ENCODE data around the gene DAPK2. TPM values are rescaled to one million over a fixed set of nuclear protein-coding genes. Genes with fewer than 3 reads are reported as not detected.

Gene DAPK2
- total and polyA plus RNA-seq, 12 donors: 20.8 to 62.6 (median 38.5) TPM

DNA sequence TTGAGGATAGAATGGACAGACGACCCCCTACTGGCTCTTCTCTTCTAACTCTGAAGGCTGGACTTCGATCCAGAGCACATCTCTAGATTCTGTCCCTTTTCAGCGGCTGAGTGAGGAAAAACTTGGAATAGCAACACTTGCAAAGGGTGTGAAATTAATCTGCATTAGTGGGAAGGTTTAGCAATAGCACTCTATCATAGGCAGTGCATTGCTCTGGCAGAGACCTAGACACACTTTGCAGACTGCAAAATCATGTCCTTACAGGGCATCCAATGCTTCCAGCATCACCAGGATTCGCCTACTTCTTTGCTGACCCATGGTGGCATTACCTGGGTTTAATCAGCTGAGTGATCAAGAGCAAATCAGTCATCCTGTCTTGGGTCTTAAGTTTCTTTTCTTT, 43.1 kb downstream of the DAPK2 start:
- H3K27ac ChIP-seq: peak overlapping the region in 3 of 10 donors; percentile 26 to 39 (median 38)
- no peak overlapping the region for H3K4me3 ChIP-seq
- DNase-seq (no peak), ATAC-seq (peak in 2 of 8 donors; percentile 44 to 53)
- no peaks in the 10 kb centered on the region for H3K27me3 ChIP-seq
- H3K4me1 ChIP-seq: peaks cover 15 to 64% (median 54%) of the 10 kb centered on the region in 9 donors
- intact Hi-C loops (cut with DNase I): no loop called here
- H3K36me3 ChIP-seq: no peaks in the 10 kb centered on the region
- TF ChIP-seq, protein P1, sequence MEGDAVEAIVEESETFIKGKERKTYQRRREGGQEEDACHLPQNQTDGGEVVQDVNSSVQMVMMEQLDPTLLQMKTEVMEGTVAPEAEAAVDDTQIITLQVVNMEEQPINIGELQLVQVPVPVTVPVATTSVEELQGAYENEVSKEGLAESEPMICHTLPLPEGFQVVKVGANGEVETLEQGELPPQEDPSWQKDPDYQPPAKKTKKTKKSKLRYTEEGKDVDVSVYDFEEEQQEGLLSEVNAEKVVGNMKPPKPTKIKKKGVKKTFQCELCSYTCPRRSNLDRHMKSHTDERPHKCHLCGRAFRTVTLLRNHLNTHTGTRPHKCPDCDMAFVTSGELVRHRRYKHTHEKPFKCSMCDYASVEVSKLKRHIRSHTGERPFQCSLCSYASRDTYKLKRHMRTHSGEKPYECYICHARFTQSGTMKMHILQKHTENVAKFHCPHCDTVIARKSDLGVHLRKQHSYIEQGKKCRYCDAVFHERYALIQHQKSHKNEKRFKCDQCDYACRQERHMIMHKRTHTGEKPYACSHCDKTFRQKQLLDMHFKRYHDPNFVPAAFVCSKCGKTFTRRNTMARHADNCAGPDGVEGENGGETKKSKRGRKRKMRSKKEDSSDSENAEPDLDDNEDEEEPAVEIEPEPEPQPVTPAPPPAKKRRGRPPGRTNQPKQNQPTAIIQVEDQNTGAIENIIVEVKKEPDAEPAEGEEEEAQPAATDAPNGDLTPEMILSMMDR (IDR thresholded peaks at IDR 0.05): no peak
- whole genome bisulfite sequencing, 2 donors: 62 to 71% methylated on average over 4 of the region's 4 CpGs
- H3K9me3 ChIP-seq: no peaks in the 10 kb centered on the region

GRCh38 chr15:64001148-64001547, 45.1 kb downstream of the DAPK2 start:
- peak overlapping the region in 2 of 10 donors; percentile 6 to 67 for H3K27ac ChIP-seq
- ATAC-seq: peak in 2 of 8 donors; percentile 6 to 23
- intact Hi-C loops (cut with DNase I): no loop called here

DNA sequence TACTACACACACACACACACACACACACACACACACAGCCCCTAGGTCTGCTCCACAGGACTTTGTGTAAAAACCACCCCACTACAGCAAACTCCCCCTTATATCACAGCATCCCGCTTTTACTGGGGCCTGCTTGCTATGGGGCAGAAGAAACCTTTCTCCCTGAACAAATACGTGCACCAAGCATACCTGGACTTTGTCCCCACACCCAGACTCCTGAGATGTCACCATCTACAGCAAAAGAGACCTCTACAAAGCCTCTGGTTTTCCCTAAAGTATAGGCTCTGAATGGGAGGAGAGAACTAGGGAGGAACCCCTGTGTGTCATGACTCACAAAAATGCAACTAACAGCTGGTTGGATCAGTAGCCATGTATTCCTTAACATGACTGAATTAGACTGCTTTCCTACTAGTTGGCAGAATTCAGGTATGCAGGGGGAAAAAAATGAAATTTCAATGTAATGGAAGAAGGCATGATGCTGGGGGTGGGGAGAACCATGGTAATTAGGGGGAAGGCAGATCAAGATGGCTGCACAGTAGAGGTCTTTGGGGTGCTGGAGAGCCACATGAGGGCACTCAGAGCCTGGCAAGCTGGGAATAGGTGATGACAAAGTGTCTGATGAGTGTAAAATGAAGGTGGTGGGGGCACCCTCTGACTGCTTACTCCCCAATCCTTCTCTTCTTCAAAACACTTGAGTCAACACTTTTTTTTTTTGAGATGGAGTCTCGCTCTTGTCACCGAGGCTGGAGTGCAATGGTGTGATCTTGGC, 45.9 kb downstream of the DAPK2 start:
- Histone ChIP-seq H3K4me3 (no peak overlapping the region), H3K27ac (peak overlapping the region in 2 of 10 donors; percentile 18 to 34), H3K4me1 (peaks cover 17 to 69% (median 54%) of the 10 kb centered on the region in 9 donors), H3K9me3 (no peaks in the 10 kb centered on the region), H3K27me3 (no peaks in the 10 kb centered on the region), H3K36me3 (no peaks in the 10 kb centered on the region)
- TF ChIP-seq, protein P1 (IDR thresholded peaks at IDR 0.05): no peak
- intact Hi-C loops (cut with DNase I): no loop called here
- 94 to 96% methylated on average over 4 of the region's 4 CpGs for WGBS, 2 donors
- DNase-seq (no peak), ATAC-seq (no peak)

More at GRCh38 chr15:64001148-64001547, 45.1 kb downstream of the DAPK2 start:
- DNase-seq: no peak
- TF ChIP-seq, protein P1 (IDR thresholded peaks at IDR 0.05): no peak
- WGBS, 2 donors: 39 to 65% methylated on average over 5 of the region's 5 CpGs
- no peak overlapping the region for H3K4me3 ChIP-seq
- no peaks in the 10 kb centered on the region for H3K36me3 ChIP-seq
- H3K9me3 ChIP-seq: no peaks in the 10 kb centered on the region
- H3K27me3 ChIP-seq: no peaks in the 10 kb centered on the region
- peaks cover 17 to 70% (median 55%) of the 10 kb centered on the region in 9 donors for H3K4me1 ChIP-seq

DNA sequence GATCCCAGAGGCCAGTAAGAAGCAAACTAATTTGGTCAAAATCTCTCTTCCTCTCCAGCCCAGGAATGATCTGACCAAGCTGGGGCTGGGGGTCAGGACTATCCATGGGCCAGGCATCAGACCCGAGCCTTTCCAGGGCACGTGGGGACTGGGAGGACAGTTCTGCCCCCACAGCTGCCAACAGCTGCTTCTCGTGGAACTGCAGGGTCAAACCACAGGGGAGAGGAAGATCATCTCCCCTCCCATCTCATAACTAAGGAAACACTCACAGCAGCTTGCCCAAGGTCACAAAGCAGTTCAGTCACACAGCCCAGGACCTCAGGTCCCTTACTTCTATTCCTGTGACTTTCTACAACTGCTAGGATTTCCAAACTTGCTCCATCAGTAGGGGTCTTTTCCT, 47.1 kb downstream of the DAPK2 start:
- peak overlapping the region in 9 of 10 donors; percentile 3 to 69 (median 53) for H3K27ac ChIP-seq
- 2 to 3% methylated on average over 3 of the region's 3 CpGs for WGBS, 2 donors
- no peaks in the 10 kb centered on the region for H3K9me3 ChIP-seq
- no peak overlapping the region for H3K4me3 ChIP-seq
- intact Hi-C loops (cut with DNase I): no loop called here
- ATAC-seq: peak; percentile 16 to 49 (median 38)
- H3K4me1 ChIP-seq: peaks cover 17 to 60% (median 46%) of the 10 kb centered on the region in 9 donors
- H3K27me3 ChIP-seq: no peaks in the 10 kb centered on the region
- TF ChIP-seq, protein P1 (IDR thresholded peaks at IDR 0.05): peak in 1 of 9 donors; percentile 8
- no peak for DNase-seq
- no peaks in the 10 kb centered on the region for H3K36me3 ChIP-seq
